Endometrial microvascular endothelial cells (primary cell): ENCODE results near the gene FAM53B. TPM values are rescaled to one million over a fixed set of nuclear protein-coding genes. Genes with fewer than 3 reads are reported as not detected.
"Not testable (repeated sequence)": the region's sequence is repeated elsewhere in the genome, so short reads cannot be mapped to it uniquely, and the experiment has no call there.

Source experiments
- in situ Hi-C: cut with HindIII; loops from 2 replicates; pipeline ENCODE4 v1.10.0; 2017; ENCODE audit warnings: low sequenced_read_pairs, low pct_unique_long_range_greater_than_20kb; ENCODE audit errors: inconsistent ontology term
- total RNA-seq: library from RNA; depleted of rRNA; stranded (reverse); fragments of >200 nt; gene quantifications from one replicate; pipeline ENCODE4 v1.2.3, GENCODE V29; 2015; ENCODE audit errors: inconsistent ontology term

FAM53B gene
- total RNA-seq, 1 donor from 2014 or later: 12.3 TPM

DNA sequence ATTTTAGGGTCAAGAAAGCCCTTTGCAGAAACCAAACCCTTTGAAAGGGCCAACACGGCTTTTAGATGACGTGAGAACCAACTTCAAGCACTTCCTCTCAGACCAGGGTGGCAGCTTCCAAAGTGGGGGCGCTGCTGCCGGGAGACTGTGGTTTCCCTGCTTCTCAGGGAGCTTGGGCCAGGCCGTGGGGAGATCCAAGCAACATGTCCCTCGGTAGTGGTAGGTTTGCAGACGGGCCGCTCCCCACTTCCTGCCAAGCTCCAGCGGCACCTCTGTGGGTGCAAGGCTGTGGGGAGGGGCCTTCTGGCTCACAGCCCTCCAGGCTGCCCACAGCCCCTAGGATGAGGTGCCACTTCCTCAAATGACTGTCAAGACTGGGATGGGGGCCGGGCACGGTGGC lies 132.4 kb downstream of the FAM53B start:
- in situ Hi-C loops: no loop called here

DNA sequence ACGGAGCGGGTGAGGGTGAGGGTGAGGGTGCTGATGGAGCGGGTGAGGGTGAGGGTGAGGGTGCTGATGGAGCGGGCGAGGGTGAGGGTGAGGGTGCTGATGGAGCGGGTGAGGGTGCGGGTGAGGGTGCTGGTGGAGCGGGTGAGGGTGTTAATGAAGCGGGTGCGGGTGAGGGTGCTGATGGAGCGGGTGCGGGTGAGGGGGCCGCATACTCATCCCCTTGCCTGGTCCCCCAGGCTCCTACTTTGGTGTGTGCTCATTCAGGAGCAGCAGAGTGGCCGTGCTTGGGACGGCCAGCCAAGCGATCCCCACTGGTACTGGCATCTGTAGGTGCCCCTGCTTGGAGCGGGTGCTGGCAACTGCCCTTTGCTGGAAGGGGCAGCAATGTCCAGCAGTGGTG lies 133.3 kb downstream of the FAM53B start:
- in situ Hi-C loops: not testable (repeated sequence)

DNA sequence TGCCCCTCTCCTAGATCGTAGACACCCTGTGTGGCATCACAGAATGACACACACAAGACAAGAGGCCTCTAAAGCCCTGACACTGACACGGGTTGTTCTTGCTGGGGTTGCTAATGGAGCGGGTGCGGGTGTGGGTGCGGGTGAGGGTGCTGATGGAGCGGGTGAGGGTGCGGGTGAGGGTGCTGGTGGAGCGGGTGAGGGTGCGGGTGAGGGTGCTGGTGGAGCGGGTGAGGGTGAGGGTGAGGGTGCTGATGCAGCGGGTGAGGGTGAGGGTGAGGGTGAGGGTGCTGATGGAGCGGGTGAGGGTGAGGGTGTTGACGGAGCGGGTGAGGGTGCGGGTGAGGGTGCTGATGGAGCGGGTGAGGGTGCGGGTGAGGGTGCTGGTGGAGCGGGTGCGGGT lies 134.0 kb downstream of the FAM53B start:
- in situ Hi-C loops: not testable (repeated sequence)

DNA sequence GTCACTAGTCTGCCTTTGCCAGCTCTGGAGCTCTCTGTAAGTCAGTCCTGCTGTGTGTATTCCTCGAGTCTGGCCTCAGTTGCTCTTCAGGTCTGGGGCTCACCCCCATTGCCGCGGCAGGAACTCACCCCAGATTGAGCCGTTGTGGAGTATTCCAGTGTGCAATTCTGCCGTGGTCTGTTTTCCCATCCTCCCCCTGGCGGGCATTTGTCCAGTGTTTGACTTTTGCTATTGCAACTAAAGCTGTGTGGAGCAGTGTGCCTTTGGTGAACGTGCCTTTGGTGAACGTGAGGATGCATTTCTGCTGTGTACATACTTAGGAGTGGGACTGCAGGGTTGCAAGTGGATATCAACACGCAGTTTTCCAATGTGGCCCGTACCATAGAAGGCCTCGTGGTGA lies 134.5 kb downstream of the FAM53B start:
- in situ Hi-C loops: no loop called here

DNA sequence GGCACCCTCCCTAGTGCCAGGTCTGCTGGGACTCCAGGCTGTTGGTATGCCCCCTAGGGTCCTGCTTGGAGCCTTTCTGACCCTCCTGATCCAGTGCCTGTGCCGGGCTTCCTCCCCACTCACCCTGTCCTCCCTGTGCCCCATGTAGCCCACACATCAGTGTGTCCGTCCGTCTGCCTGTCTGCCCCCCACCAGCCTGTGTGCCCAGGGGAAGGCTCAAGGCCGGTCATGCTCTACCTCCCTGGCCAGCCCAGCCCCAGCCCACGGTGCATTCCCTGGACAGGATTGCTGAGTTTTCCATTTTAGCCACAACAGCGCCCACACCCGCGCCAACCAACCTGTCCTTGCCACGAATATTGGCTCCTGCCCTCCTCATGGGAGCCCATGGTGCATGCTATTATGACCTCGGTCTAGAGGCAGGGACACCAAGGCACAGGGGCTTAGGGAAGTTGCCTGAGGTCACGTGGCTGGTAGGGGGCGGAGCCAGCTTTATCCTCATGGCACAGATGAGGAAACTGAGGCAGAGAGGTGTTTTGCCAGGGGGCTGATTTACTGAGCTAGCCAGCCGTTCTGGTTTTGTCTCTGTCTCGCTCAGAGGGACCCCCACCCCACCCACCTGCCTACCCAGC lies 136.0 kb downstream of the FAM53B start:
- in situ Hi-C loops: no loop called here

DNA sequence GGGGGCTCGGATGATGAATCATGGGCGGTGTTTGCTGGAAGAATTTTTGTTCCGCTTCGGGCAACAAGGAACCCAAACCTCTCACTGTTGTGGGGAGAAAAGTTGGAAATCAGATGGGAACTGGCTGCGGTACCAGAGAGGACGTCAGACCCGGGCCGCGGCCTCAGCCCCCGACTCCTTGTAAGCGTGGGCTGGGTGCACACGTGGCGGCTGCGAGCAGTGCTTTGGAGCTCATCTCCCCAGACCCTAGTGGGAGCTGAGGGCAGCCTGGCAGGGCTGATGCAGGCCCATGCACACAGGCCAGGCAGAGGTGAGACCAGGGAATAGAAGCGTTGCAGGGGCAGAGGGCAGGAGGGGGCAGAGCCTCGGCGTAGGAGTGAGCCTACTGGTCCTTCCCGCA lies 136.5 kb downstream of the FAM53B start:
- in situ Hi-C loops: no loop called here

DNA sequence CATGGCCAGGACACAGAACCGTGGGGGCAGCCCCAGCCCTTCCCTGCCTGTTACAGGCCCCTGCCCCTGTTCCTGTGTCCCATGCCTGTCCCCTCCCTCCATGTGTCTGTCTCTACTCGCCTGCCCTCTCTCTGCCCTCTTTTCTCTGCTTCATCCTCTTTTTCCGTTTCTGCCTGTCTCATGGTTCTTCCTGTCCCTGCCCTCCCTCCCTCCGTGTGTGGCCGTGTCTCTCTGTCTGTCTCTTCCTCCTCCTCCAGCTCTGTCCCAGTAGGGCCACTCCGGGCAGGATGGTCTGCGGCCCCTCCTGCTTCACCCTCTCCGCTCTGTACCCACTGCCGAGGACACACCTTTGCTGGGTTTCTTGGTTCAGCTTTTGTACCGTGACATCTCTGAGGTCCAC lies 137.4 kb downstream of the FAM53B start:
- in situ Hi-C loops: no loop called here

DNA sequence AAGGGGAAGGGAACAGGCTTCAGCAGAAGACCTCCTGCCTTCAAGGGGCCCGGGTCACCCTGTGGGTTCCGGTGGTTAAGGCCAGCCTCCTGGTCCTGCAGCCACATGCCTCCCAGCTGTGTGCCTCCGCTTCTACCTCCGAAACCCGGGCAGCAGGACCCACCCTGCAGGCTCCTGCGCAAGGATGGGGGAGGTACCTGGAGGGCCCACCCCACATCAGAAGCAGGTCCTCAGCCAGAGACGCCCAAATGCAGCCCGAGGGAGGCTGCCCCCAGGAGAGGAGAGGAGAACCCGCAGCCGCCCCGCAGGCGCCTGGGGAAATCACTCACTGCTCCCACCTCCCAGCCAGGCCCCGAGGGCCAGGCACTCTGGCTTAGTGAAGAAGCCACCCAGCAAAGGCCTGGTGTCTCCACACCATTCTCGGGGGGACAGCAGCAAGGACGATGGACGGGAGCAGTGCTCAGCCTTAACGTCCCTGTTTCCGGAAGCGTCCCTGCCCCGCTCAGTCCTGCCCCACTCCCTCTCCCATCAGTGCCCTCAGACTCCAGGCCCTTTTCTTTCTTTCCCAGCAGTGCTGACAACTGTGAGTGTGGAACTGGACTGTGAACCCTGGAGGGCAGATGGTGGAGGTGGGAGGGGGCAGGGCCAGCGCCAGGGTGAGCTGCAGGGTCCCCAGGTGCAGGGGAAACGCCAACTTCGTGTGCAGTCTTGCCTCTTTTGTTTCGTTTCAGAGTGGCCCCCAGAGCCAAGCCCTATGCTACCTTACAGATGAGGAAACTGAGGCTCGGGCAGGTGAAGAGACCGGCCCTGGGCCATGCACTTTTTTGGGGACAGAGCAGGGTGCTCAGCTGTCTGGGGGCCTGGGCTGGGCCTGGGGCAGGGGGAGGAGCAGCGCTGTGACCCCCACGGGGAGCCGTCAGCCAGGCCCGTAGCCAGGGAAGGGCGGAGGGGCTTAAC lies 138.0 kb downstream of the FAM53B start:
- in situ Hi-C loops: no loop called here

DNA sequence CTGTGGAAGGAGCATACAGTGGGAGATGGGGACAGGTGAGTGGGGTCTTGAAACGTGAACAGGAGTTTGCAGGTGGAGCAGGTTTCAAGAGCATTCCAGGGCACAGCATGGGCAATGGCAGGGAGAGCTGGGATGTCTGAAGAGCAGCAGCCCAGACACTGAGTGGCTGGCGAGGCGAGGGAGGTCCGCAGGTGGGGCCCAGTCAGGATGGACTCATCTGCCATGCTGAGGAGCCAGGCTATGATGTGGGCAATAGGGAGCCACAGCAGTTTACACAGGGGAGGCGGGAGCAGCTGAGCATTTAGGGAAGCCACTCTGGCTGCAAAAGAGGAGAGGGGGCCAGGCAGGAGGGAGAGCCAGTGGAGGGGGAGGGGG lies 138.7 kb downstream of the FAM53B start:
- in situ Hi-C loops: no loop called here

DNA sequence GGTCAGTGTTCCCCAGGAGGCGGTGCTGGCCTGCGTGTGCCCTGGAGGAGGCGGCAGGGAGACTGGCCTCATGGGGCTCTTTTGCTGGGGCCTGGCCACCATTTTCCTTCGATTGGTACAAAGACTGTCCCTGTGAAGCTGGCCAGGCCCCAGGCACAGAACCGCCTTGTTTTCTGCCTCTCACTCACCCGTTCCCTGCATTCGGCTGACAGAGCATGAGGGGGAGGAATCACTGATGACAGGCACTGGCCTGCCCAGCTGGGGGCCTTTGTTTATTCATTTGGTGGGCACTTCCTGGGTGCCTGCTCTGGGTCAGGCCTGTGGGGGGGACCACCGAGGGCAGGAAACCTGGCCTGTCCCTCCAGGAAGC lies 139.2 kb downstream of the FAM53B start:
- in situ Hi-C loops: no loop called here

DNA sequence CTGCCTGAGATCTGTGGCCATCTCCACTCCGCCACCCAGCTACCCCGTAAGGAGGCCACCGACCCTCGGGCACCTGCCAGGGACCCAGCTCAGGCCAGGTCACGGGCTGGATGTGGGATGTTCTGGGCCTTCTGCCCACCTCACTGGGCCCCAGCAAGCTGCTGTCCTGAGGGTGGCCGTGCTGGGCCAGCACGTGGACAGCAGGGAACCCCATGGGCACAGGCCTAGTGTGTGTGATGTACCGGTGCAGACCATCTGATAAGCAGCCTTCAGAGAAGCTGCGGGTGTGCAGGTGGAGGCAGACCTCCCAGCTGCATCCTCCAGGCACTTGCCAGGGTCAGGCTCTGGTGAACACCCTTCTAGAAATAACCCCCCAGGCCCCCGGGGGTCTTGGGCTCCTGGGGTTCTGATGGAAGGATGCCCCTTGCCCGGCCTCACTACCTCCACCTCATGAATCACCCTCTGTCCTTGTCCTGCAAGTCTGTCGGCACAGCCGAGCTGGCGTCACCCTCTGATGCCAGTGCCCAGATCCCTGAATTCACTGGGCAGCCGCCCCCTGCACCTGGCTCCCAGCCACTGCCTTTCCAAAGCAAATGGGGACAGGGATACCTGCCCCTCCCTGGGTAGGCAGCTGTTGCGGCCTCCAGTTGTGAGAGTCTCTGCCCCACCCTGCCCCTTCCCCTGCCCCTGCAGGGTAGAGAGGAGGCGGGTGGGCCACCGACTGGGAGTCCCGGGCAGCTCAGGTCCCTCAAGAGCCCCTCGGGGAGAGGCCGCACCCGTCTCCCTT lies 139.8 kb downstream of the FAM53B start:
- in situ Hi-C loops: no loop called here

DNA sequence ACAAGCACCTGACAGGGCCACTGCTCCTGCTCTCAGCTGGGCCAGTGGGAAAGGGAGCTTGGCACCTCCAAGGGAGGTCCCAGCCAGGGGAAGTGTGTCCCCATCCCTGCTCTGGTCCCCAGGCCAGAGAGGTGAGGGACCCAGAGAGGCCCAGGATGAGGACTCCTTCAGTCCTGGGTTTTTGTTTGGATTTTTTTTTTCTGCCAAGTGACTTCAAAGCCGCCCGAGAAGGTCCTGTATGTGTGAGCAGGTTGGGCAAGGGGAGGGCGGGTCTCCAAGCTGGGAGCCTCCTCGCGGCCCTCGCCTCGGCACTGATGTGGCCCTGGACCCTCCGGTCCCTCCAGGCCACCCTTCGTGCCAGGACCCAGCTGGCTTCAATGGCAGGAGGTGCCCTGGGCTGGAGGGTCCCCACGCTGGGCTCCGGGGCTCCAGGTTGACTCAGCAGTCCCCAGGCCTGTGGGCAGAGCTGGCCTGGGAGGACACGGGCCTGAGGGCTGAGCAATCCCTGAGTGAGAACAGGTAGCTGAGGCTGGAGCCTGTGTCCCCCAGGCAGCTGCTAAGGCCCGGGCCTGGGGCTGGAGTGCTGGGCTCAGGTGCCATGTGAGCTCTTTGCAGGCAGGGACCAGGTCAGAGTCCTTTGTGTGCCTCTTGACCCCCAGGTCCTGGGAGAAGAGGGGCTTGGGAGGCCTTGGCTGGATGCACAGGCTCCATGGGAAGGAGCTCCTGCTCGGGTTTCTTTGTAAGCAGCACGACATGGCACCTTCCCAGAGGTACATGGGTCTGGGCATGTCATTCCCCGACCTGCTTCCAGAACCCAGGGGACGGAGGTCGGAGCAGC lies 140.6 kb downstream of the FAM53B start:
- in situ Hi-C loops: no loop called here

DNA sequence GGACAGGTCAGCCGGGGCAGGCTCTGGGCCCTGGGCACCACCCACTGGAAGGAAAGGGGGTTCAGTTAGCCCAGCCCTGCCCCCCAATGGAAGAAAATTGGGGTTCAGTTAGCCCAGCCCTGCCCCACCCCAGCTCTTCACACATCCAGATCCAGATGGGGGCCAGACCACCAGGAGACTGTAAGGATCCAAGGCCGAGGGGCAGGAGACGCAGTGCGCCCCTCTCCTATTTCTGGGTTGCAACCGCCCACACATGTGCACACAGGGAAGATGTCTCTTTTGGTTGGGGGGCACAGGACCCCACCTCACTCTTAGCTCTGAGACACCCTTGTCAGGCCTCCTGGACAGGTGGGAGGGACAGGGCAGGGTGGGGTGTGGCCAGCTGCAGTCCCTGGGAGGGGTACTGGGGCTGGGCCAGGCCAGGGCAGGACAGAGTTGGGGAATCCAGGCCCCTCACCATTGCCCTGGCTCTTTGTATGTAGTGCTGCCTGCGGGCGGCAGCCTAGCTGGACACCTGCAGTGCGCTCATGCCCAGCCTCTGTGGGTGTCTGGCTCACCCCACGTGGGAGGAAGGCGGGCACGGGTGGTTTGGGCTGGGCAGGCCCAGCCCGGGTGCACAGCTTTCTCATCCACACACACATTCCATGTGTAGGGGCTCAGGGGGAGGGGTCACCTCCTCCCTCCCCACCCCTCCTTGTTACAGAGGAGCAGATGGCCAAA lies 141.4 kb downstream of the FAM53B start:
- in situ Hi-C loops: no loop called here

DNA sequence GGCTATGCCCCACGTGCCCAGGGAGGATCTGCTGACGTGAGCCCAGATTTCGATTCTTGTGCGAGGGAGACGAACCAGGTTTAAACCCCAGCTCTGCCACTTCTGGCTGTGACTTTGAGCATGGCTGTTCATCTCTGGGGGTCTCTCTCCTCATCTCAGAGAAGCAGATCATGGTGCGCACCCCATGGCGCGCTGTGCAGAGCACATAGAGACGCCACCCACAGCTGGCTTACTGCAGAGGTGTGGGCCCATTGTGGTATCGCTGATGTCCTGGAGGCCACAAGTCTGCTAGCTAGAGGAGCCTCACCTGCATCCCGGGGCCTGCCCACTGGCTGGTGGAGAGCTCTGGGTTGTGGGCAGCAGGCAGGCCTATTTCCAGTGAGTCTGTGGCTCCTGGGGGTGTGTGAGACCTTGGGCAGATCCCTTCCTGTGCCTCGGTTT lies 142.0 kb downstream of the FAM53B start:
- in situ Hi-C loops: no loop called here

DNA sequence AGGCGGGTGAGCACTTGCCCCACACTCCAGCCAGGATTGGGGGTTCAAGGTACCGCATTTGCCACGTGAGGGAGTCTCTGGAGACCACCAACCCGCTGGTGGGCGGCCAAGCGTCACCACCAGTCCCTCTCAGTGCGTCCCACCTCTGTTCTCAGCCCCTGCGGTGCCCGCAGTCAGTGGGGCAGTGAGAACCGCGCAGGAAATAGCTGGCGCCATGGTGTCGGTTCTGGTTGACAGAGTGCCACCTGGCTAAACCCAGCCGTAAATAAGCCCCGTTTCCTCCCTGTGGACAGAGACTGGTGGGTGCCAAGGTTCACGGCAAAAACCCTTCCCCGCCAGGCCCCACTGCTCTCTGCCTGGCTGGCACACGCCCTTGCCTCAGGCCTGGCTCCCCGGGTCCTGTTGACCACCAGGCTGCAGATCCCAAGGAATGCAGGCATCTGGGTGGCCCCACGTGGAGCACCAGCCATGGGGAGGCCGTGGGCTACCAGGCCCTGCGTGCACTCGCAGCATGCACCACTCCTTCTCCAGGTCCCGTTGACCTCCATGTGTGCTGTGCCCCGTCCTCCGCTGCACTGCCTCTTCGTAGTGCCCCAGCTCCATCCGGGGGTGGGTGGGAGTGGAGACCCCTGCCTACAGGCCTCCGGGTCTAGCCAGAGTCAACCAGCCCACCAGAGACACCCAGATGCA lies 142.6 kb downstream of the FAM53B start:
- in situ Hi-C loops: no loop called here

DNA sequence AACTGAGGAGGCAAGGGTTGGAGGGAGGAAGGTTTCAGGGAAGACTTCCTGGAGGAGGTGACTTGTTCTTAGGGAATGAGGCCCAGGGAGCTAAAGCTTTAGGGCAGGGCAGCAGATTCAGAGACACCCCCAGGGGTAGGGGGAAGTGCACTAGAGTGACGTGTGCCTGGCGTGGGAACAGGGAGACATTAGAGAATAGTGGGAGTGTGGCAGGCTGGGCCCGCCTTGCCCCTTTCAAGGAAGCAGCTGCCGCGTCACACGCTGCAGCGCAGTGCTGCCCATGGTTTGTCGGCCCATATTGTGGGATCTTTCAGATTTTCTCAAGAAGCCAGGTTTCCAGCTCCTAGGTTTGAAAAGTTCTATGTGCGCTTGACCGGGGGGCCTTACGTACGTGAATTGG lies 143.2 kb downstream of the FAM53B start:
- in situ Hi-C loops: no loop called here

DNA sequence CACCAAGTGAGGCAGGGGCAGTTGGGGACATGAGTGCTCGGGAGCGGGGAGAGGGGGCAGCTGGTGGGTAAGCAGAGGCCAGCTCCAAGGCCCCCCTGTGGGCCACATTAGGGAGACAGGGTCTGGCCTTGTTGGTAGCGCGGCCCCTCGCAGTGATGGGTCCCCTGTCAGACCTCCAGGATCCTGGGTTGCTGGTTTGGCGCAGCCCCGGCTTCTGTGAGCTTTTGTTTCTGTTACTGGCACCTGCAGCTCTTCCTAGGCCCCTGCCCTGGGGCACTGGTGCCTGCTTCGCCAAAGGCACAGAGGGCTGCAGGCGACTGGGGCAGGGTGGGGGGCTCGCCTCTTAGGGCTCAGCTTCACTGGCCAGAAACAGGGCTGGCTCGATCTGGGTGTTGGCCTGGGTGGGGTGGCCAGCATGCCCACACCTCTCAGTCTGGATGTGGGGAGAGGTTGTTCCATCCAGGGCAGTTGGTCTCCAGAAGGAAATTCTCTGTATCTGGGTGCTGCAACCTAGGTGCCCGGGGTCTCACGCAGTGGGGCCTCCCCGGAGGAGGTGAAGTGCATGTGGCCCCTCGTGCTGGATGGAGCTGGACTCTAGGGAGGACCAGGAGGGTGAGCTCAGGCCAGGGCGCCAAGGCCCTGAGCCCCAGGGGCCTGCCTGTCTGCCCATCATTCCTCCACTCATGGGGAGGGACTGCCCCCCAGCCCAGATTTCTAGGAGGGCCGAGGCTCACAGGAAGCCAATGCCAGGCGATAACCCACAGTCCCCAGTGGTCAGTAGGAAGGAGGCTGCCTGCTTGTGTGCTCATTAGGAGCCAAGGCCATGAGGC lies 143.9 kb downstream of the FAM53B start:
- in situ Hi-C loops: no loop called here
